HG03354 (cell line): ENCODE data around the gene SLC6A12.
"Not testable (repeated sequence)": the region's sequence is repeated elsewhere in the genome, so short reads cannot be mapped to it uniquely, and the experiment has no call there.

Experiments
- ATAC-seq: cut with Tn5 transposase; IDR thresholded peaks from one replicate; pipeline ENCODE4 v1.9.1; 2021; ENCODE audit warnings: mild to moderate bottlenecking; ENCODE audit not compliant: unreplicated experiment, poor library complexity, severe bottlenecking

The SLC6A12 gene

GRCh38 chr12:219891-220352 lies 6.0 kb upstream of the SLC6A12 start:
- ATAC-seq, result peak; percentile 85

- ATAC-seq, result no peak
These were observed 5.0 kb upstream of the SLC6A12 start for GRCh38 chr12:218728-219590.

GRCh38 chr12:218221-218620 lies 4.3 kb upstream of the SLC6A12 start:
- no peak for ATAC-seq

- ATAC-seq, result not testable (repeated sequence)
These were observed 3.1 kb upstream of the SLC6A12 start for GRCh38 chr12:217029-217428.

- no peak for ATAC-seq
These were observed 1.2 kb upstream of the SLC6A12 start for GRCh38 chr12:215116-215515.

DNA sequence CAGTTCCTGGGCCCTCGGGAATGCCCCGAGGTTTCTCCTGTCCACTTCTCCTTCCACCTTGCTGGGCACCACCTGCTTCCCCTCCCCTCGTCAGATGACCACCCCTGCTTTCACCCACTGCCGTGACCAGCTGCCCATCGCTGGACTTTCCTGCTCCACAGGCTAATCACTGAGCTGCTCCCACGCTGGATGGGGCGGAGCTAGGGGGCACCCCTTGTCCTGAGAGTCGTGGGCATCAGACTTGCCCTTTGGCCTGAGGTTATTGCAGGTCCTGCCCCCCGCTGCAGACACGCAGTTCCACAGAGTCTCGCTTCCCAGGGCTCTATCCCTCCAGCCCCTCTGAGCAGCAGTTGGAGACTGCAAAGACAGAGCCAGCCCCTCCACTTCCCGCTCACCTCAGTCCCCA lies 427 bp downstream of the SLC6A12 start:
- ATAC-seq, result no peak

- no peak for ATAC-seq
These were observed 1.0 kb downstream of the SLC6A12 start for GRCh38 chr12:212715-213526.

- no peak for ATAC-seq
These were observed 1.6 kb downstream of the SLC6A12 start for GRCh38 chr12:212415-212714.

DNA sequence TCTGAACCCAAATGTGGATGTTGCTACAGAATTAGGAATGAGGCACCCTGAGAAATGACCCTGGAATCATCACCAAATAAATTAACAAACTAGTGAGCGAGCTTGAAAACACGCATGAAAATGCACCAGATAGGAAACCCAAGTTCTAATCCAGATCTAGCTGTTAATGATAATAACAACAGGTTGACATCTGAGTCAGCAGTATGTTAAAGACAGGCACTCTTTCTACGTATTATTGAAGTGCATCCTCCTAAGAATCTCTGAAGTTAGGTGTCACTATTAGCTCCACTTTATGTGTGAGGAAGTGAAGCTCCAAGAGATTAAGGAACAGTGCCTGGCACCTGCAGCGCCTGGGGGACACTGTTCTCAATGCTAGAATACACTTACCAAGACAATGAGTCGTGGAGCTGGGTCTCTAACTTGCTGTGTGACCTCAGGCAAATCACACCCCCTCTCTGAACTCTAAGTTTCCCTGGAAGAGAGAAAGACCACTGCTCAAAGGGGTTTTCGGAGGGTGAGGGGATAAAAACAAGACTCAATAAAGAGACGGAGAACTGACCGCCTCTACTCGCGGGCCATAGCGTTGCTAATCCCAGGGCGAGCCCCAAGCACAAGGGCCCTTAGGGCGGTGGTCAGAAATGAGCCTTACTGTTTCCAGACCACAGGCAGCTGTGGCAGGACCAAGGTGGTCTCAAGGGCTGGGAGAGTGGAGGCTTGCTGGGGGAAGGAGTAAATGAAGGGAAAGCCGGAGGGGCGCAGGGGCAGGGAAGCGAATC lies 2.1 kb downstream of the SLC6A12 start:
- ATAC-seq, result no peak

DNA sequence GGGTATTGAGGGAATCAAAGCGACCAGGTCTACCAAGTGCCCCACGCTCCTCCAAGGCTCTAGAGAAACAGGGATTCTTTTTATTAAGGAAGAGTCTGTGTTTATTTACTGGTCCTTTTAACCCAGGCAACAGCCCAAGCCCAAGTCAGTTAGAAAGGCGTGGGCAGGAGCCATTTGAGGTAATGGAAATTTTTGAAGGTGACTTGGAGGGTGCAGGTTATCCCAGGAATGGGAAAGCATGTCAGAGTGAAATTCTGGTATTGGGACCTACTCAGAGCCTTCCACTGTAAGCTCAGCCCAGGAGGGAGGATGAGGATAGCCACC lies 2.9 kb downstream of the SLC6A12 start:
- ATAC-seq, result no peak

- ATAC-seq, result no peak
These were observed 3.4 kb downstream of the SLC6A12 start for GRCh38 chr12:210277-211141.

DNA sequence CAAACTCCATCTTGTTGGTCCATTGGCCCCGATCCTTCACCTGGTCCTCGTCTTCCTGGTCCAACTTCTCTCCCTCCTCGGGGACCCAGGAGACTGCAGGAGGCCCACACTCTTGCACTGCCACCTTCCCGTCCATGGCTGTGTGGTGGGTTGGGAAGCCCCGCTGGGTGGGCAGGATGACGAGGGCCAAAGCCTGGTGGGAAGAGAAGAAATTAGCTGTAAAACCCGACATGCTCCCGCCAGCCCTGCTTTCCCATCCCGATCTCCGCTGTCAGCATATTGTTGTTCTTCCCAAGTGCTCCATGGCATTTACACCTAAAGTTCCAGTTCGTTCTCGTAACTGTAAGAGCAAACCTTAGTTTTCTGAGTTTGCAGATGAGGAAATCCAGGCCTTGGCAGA lies 4.1 kb downstream of the SLC6A12 start:
- no peak for ATAC-seq

DNA sequence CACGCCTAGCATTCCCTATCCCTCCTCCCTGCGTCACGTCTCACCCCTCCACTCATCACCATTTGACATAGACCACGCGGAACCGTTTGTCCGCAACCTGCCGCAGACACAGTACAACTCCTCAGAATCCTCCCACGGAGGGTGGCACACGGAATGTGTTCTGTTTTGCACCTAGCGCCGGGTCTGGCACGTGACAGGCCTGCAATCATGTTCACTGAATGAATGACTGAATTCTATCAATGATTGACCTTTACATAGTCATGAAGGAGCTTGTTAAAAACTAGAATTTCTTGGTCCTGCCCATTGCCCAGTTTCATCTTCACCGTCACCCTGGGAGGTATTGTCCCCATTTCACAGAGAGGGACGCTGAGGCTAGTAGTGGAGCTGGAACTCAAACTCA lies 4.7 kb downstream of the SLC6A12 start:
- ATAC-seq, result no peak

DNA sequence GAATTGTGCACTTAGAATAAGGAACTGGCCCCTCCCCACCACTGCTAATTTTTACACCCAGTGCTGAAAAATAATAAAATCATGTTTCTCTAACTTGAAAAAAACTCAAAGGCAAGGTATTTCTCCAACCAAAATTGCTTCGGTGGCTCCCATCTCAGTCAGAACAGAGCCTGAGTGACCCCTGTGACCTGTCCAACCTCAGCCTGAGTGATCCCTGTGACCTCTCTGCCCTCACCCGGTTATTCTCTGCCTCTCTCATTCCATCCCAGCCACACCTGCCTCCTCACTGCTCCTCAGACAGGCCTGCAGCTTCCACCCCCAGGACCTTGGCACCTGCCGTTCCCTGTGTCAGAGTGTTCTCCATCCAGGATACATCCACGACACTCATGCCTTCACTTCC lies 5.1 kb downstream of the SLC6A12 start:
- ATAC-seq, result no peak

GRCh38 chr12:207804-208203 lies 6.2 kb downstream of the SLC6A12 start:
- ATAC-seq, result no peak

- no peak for ATAC-seq
These were observed 7.1 kb downstream of the SLC6A12 start for GRCh38 chr12:206746-207440.

DNA sequence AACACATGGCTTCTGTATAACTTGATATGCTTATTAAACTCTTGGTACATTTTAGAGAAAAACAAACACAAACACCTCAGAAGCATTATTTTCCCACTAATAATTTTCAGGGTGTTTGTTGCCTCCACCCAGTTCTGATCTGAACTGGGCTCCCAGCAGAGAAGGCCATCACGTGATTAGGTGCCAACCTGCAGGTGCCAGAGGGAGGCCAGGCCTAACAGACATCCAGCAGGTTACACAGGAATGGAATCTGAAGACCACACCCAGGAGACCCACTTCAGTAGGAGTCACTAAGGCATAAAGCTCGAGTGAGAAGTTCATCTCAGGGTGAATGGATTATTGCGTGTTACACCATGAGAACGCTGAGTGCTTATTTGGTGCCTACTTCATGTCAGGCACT lies 8.9 kb downstream of the SLC6A12 start:
- no peak for ATAC-seq

DNA sequence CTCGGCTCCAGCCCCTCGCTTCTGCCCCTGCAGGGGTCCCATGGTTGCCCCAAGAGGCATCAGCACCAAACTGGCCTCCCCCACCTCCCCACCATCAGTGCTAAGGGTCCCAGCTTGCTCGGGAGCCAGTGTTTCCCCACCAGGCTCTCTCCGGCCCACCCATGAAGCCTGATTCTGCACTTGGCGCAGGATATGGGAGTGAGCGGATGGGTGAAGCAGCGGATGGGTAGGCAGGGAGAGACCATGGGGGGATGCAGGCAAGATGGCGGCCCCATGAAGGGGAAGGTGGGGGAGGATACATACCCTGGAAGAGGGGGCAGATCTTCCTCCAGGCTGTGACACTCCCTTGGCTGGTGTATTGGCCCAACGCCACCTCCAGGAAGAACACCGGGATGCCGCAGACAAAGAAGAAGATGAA lies 9.7 kb downstream of the SLC6A12 start:
- ATAC-seq, result no peak
